SK-N-SH (cell line): ENCODE measurements around the gene NCS1. TPM values are rescaled to one million over a fixed set of nuclear protein-coding genes. Genes with fewer than 3 reads are reported as not detected.

Experiments used
- CTCF ChIA-PET: fragments of 300-600, 350-600 bp; formaldehyde crosslinking; extraction: SDS; loops from one replicate; lab custom pipeline; 2021; lab: Yijun Ruan, JAX
- POLR2A ChIA-PET: fragments of 350-600 bp; sonication (Branson Sonifier 250); formaldehyde crosslinking; extraction: SDS; loops from one replicate; lab custom pipeline; 2020; ENCODE audit warnings: antibody characterized with exemption, inconsistent platforms; lab: Yijun Ruan, JAX
- DNase-seq: peaks from one replicate; pipeline ENCODE4 v3.0.0; 2012
- H2AFZ ChIP-seq: fragments of 200-600 bp; sonication (generic); 2 replicates; pipeline ENCODE4 v1.8.1; 2016; ENCODE audit warnings: antibody characterized with exemption, mild to moderate bottlenecking, low read depth
- H3F3A ChIP-seq: fragments of 200-600 bp; sonication (generic); replicated peaks from 2 replicates; pipeline ENCODE3; 2016; ENCODE audit warnings: antibody characterized with exemption, mild to moderate bottlenecking; ENCODE audit not compliant: insufficient read depth
- H3K27ac ChIP-seq, 2 experiments: fragments of 200-500 bp in 1 of 2; fragments of 200-600 bp in 1 of 2; sonication (Bioruptor generic) in 1 of 2; sonication (generic), shearing (Covaris generic) in 1 of 2; 2 replicates each; pipeline versions ENCODE4 v1.5.1 to v1.6.1; 2014 to 2016; ENCODE audit warnings: low read depth in 2 of 2, inconsistent platforms in 1 of 2, low read length in 1 of 2, mild to moderate bottlenecking in 1 of 2, mixed read lengths in 1 of 2
- H3K27me3 ChIP-seq: fragments of 200-600 bp; sonication (generic), shearing (Covaris generic); 2 replicates; pipeline ENCODE4 v1.6.1; 2016; ENCODE audit warnings: mixed run types; ENCODE audit not compliant: insufficient read depth
- H3K36me3 ChIP-seq, 2 experiments: fragments of 200-500 bp in 1 of 2; fragments of 200-600 bp in 1 of 2; sonication (Bioruptor generic) in 1 of 2; sonication (generic) in 1 of 2; replicated peaks in 1 of 2; 2 replicates each; pipeline versions ENCODE3 to v1.5.1; 2014 to 2016; ENCODE audit warnings: low read length in 1 of 2, mild to moderate bottlenecking in 1 of 2; ENCODE audit not compliant: insufficient read depth in 2 of 2, control insufficient read depth in 1 of 2
- H3K4me1 ChIP-seq, 2 experiments: fragments of 200-500 bp in 1 of 2; fragments of 200-600 bp in 1 of 2; sonication (Bioruptor generic) in 1 of 2; sonication (generic), shearing (Covaris generic) in 1 of 2; 2 replicates each; pipeline versions ENCODE4 v1.5.1 to v1.6.1; 2014 to 2016; ENCODE audit warnings: low read depth in 1 of 2, low read length in 1 of 2, mixed run types in 1 of 2; ENCODE audit not compliant: insufficient read depth in 2 of 2, control insufficient read depth in 1 of 2
- H3K4me2 ChIP-seq: fragments of 200-600 bp; sonication (generic), shearing (Covaris generic); 2 replicates; pipeline ENCODE4 v1.6.1; 2017; ENCODE audit warnings: mixed run types
- H3K4me3 ChIP-seq, 2 experiments: fragments of 200-500 bp in 1 of 2; fragments of 200-600 bp in 1 of 2; sonication (Bioruptor generic) in 1 of 2; sonication (generic), shearing (Covaris generic) in 1 of 2; 2 replicates each; pipeline versions ENCODE4 v1.5.1 to v1.8.1; 2014 to 2016; ENCODE audit warnings: low read depth in 2 of 2, inconsistent platforms in 1 of 2, low read length in 1 of 2, mild to moderate bottlenecking in 1 of 2, mixed read lengths in 1 of 2, moderate library complexity in 1 of 2
- H3K79me2 ChIP-seq: fragments of 200-600 bp; sonication (generic); 2 replicates; pipeline ENCODE4 v1.8.1; 2017; ENCODE audit warnings: mild to moderate bottlenecking; ENCODE audit not compliant: insufficient read depth
- H3K9ac ChIP-seq: fragments of 200-600 bp; sonication (generic); 2 replicates; pipeline ENCODE4 v1.6.1; 2017; ENCODE audit warnings: mixed run types
- H3K9me2 ChIP-seq: fragments of 200-600 bp; sonication (generic); 2 replicates; pipeline ENCODE4 v1.6.1; 2017; ENCODE audit warnings: mixed run types
- H3K9me3 ChIP-seq: fragments of 200-600 bp; sonication (generic); 2 replicates; pipeline ENCODE4 v1.6.1; 2017; ENCODE audit warnings: mixed run types, mild to moderate bottlenecking, moderate library complexity
- H4K20me1 ChIP-seq: fragments of 200-600 bp; sonication (generic); 2 replicates; pipeline ENCODE4 v1.6.1; 2017; ENCODE audit warnings: mild to moderate bottlenecking, mixed run types; ENCODE audit not compliant: insufficient read depth
- CHD2 ChIP-seq: fragments of 150-350 bp; IDR thresholded peaks from 2 replicates; pipeline ENCODE4 v1.6.1; 2018; ENCODE audit warnings: low read length; ENCODE audit not compliant: partially characterized antibody
- CTCF ChIP-seq: fragments of 200-600 bp; sonication (generic); IDR thresholded peaks from 2 replicates; pipeline ENCODE4 v1.6.1; 2017; ENCODE audit warnings: antibody characterized with exemption, mild to moderate bottlenecking, moderate library complexity
- EZH2phosphoT487 ChIP-seq: fragments of 200-600 bp; sonication (generic); IDR thresholded peaks from 2 replicates; pipeline ENCODE4 v1.6.1; 2017; ENCODE audit warnings: low read depth, mixed run types, mild to moderate bottlenecking, antibody characterized with exemption, moderate library complexity, borderline replicate concordance
- FOSL2 ChIP-seq: IDR thresholded peaks from 2 replicates; pipeline ENCODE4 v1.4.0; 2012; ENCODE audit warnings: low read depth, mild to moderate bottlenecking, moderate library complexity, borderline replicate concordance
- GABPA ChIP-seq: IDR thresholded peaks from 2 replicates; pipeline ENCODE4 v1.4.0; 2012; ENCODE audit warnings: low read depth, mild to moderate bottlenecking
- GATA2 ChIP-seq: sonication (generic); formaldehyde crosslinking; IDR thresholded peaks from 2 replicates; pipeline ENCODE4 v1.5.0; 2020; ENCODE audit warnings: mild to moderate bottlenecking, missing genetic modification reagents
- IRF3 ChIP-seq: fragments of 150-350 bp; IDR thresholded peaks from 2 replicates; pipeline ENCODE4 v1.6.1; 2016; ENCODE audit warnings: mild to moderate bottlenecking, low read depth, low read length
- JUND ChIP-seq: IDR thresholded peaks from 2 replicates; pipeline ENCODE4 v1.4.0; 2012
- MAX ChIP-seq: IDR thresholded peaks from 2 replicates; pipeline ENCODE4 v1.4.0; 2012; ENCODE audit warnings: low read depth
- RAD21 ChIP-seq: IDR thresholded peaks from 2 replicates; pipeline ENCODE4 v1.6.1; 2012; ENCODE audit warnings: mild to moderate bottlenecking, low read length
- RCOR1 ChIP-seq: fragments of 150-350 bp; IDR thresholded peaks from 2 replicates; pipeline ENCODE4 v1.6.1; 2017; ENCODE audit warnings: antibody characterized with exemption, low read length
- RXRA ChIP-seq: IDR thresholded peaks from 2 replicates; pipeline ENCODE4 v1.4.0; 2012; ENCODE audit warnings: low read depth, mild to moderate bottlenecking, borderline replicate concordance
- SMC3 ChIP-seq: IDR thresholded peaks from 2 replicates; pipeline ENCODE4 v1.6.1; 2012; ENCODE audit warnings: low read depth, low read length, improper control_type of control experiment
- TAF1 ChIP-seq: IDR thresholded peaks from 2 replicates; pipeline ENCODE4 v1.6.1; 2012; ENCODE audit warnings: low read depth, mild to moderate bottlenecking, low read length, moderate library complexity, borderline replicate concordance
- TCF12 ChIP-seq: IDR thresholded peaks from 2 replicates; pipeline ENCODE4 v1.4.0; 2012
- ZBTB33 ChIP-seq: IDR thresholded peaks from 2 replicates; pipeline ENCODE4 v1.4.0; 2012; ENCODE audit warnings: low read depth, borderline replicate concordance
- WGBS: methylation state at CpG from one replicate; pipeline ENCODE4 v1.1.6; 2017; ENCODE audit warnings: low lambda C conversion rate; 5-methylcytosine and 5-hydroxymethylcytosine counted together
- polyA plus RNA-seq, 3 experiments: library from polyadenylated mRNA; depleted of rRNA; stranded (reverse); fragments of >200 nt; gene quantifications; 2 replicates each; pipeline ENCODE4 v1.2.3, GENCODE V29; 2012

Gene NCS1
- polyA plus RNA-seq, 1 of the 3 experiments (the other 2 are of a cell fraction), result 40.6 TPM

GRCh38 chr9:130207241-130207992, 35.2 kb downstream of the NCS1 start:
- peaks cover 18% of the 10 kb centered on the region; the same call in 1 of the 2 replicates for H4K20me1 ChIP-seq
- H3K27me3 ChIP-seq, result no peaks in the 10 kb centered on the region
- H3K27ac ChIP-seq, result peak overlapping the region in 1 of 2 experiments; percentile 24; a peak in 1 of 4 replicates
- DNase-seq, result no peak
- H3K36me3 ChIP-seq, result no peaks in the 10 kb centered on the region
- no peak overlapping the region for H3K9ac ChIP-seq
- CTCF ChIA-PET, result interaction anchor here (1.0 to 2.0 kb wide), 6 partner anchors 12 to 137 kb away, joined by 3 to 5 read pairs (median 4); no protein-coding TSS in a partner anchor
- no peaks in the 10 kb centered on the region for H3F3A ChIP-seq
- H3K4me3 ChIP-seq, result no peak overlapping the region
- TF ChIP-seq JUND (no peak), GATA2 (no peak), EZH2phosphoT487 (no peak), CTCF (no peak), CHD2 (no peak)
- POLR2A ChIA-PET, result interaction anchor here (1.0 kb wide), 1 partner anchor 9 kb away, joined by 3 read pairs; no protein-coding TSS in a partner anchor
- H3K9me2 ChIP-seq, result no peaks in the 10 kb centered on the region
- H3K79me2 ChIP-seq, result peaks cover 51% of the 10 kb centered on the region; the same call in 1 of the 2 replicates
- 95% methylated on average over 9 of the region's 17 CpGs for WGBS
- no peak overlapping the region for H3K4me2 ChIP-seq
- H3K9me3 ChIP-seq, result no peaks in the 10 kb centered on the region
- peaks cover 0 to 21% of the 10 kb centered on the region in 2 experiments; a peak in 2 of 4 replicates for H3K4me1 ChIP-seq
- H2AFZ ChIP-seq, result no peak overlapping the region

GRCh38 chr9:130208600-130209347, 36.6 kb downstream of the NCS1 start:
- 84% methylated on average over 23 of the region's 26 CpGs for WGBS
- H3K9me2 ChIP-seq, result no peaks in the 10 kb centered on the region
- no peak overlapping the region for H3K4me2 ChIP-seq
- peaks cover 58% of the 10 kb centered on the region; the same call in 1 of the 2 replicates for H3K79me2 ChIP-seq
- H2AFZ ChIP-seq, result no peak overlapping the region
- ChIA-PET CTCF (interaction anchor here (0.8 to 2.2 kb wide), 3 partner anchors 12 to 107 kb away, joined by 3 to 8 read pairs (median 3); no protein-coding TSS in a partner anchor), POLR2A (no interaction called here)
- peak overlapping the region in 1 of 2 experiments; percentile 88; a peak in 2 of 4 replicates for H3K27ac ChIP-seq
- H3K27me3 ChIP-seq, result no peaks in the 10 kb centered on the region
- H3K9me3 ChIP-seq, result no peaks in the 10 kb centered on the region
- no peak overlapping the region for H3K9ac ChIP-seq
- H3F3A ChIP-seq, result no peaks in the 10 kb centered on the region
- peaks cover 0 to 25% of the 10 kb centered on the region in 2 experiments; a peak in 2 of 4 replicates for H3K4me1 ChIP-seq
- peaks cover 20% of the 10 kb centered on the region for H4K20me1 ChIP-seq
- DNase-seq, result peak; percentile 87
- H3K36me3 ChIP-seq, result no peaks in the 10 kb centered on the region
- no peak overlapping the region for H3K4me3 ChIP-seq
- TF ChIP-seq GABPA, result no peak
- TF ChIP-seq RAD21, result peak; percentile 37
- no peak for TF ChIP-seq TAF1
- peak; percentile 94 for TF ChIP-seq GATA2
- TF ChIP-seq RCOR1, result peak; percentile 42; the same call in 1 of the 2 replicates
- TF ChIP-seq IRF3, result no peak
- TF ChIP-seq CHD2, result peak; percentile 21
- no peak for TF ChIP-seq RXRA
- TF ChIP-seq MAX, result no peak
- TF ChIP-seq CTCF, result no peak
- TF ChIP-seq ZBTB33, result no peak
- no peak for TF ChIP-seq FOSL2
- TF ChIP-seq TCF12, result no peak
- no peak for TF ChIP-seq SMC3
